Measurements from ENCODE around the gene FAM107B. TPM values are rescaled to one million over a fixed set of nuclear protein-coding genes. Genes with fewer than 3 reads are reported as not detected.
"Not testable (repeated sequence)": the region's sequence is repeated elsewhere in the genome, so short reads cannot be mapped to it uniquely, and the experiment has no call there.

Gene FAM107B
- total RNA-seq, 2 experiments from 2014 or later, result 114 to 121 TPM

- DNase-seq (no peak), ATAC-seq (no peak)
- Mint-ChIP-seq H3K27me3 (no peaks in the 10 kb centered on the region), H3K4me1 (ENCODE audit: low read depth) (peaks cover 81% of the 10 kb centered on the region), H3K4me3 (no peak overlapping the region), H3K36me3 (ENCODE audit: low read depth) (peaks cover 70% of the 10 kb centered on the region), H3K27ac (no peak overlapping the region), H3K9me3 (no peaks in the 10 kb centered on the region)
- POLR2A ChIA-PET, result interaction anchor here (0.8 to 1.1 kb wide), 2 partner anchors 8 to 13 kb away, joined by 3 to 4 read pairs; no protein-coding TSS in a partner anchor
- TF ChIP-seq CTCF (IDR thresholded peaks at IDR 0.05), result no peak
- intact Hi-C loops (cut with micrococcal nuclease), result no loop called here
- CTCF ChIA-PET, result no interaction called here
Observed at GRCh38 chr10:14592026-14592425, 182.7 kb downstream of the FAM107B start.

- POLR2A ChIA-PET, result interaction anchor here (0.6 to 3.6 kb wide), 16 partner anchors 8 to 281 kb away, joined by 3 to 17 read pairs (median 4); no protein-coding TSS in a partner anchor
- H3K27me3 Mint-ChIP-seq, H3K9me3 Mint-ChIP-seq, ATAC-seq, DNase-seq: not testable (repeated sequence)
- intact Hi-C loops (cut with micrococcal nuclease), result loop anchor here (5.0 kb wide), 1 partner anchor 37 kb away; no protein-coding TSS in a partner anchor
- H3K36me3 Mint-ChIP-seq (ENCODE audit: low read depth), result peaks cover 63% of the 10 kb centered on the region
- H3K4me3 Mint-ChIP-seq, result peak overlapping the region; percentile 52
- peaks cover 88% of the 10 kb centered on the region for H3K4me1 Mint-ChIP-seq (ENCODE audit: low read depth)
- peak overlapping the region; percentile 97 for H3K27ac Mint-ChIP-seq
- CTCF ChIA-PET, result interaction anchor here (0.7 to 2.6 kb wide), 7 partner anchors 9 to 145 kb away, joined by 3 to 11 read pairs (median 3); no protein-coding TSS in a partner anchor
Observed at GRCh38 chr10:14588938-14589294, 185.8 kb downstream of the FAM107B start.

- ChIA-PET POLR2A (interaction anchor here (0.6 to 3.6 kb wide), 20 partner anchors 8 to 249 kb away, joined by 3 to 17 read pairs (median 4); no protein-coding TSS in a partner anchor), CTCF (interaction anchor here (0.7 to 2.6 kb wide), 7 partner anchors 9 to 146 kb away, joined by 3 to 11 read pairs (median 4); no protein-coding TSS in a partner anchor)
- no peaks in the 10 kb centered on the region for H3K9me3 Mint-ChIP-seq
- H3K4me1 Mint-ChIP-seq (ENCODE audit: low read depth), result peaks cover 90% of the 10 kb centered on the region
- H3K4me3 Mint-ChIP-seq, result peak overlapping the region; percentile 52
- H3K27ac Mint-ChIP-seq, result peak overlapping the region; percentile 97
- intact Hi-C loops (cut with micrococcal nuclease), result loop anchor here (5.0 kb wide), 1 partner anchor 36 kb away; no protein-coding TSS in a partner anchor
- H3K36me3 Mint-ChIP-seq (ENCODE audit: low read depth), result peaks cover 65% of the 10 kb centered on the region
- no peak for TF ChIP-seq CTCF (IDR thresholded peaks at IDR 0.05)
- ATAC-seq (peak; percentile 57), DNase-seq (peak; percentile 78)
- no peaks in the 10 kb centered on the region for H3K27me3 Mint-ChIP-seq
Observed at GRCh38 chr10:14588084-14588937, 186.4 kb downstream of the FAM107B start.

GRCh38 chr10:14587540-14588083, 187.1 kb downstream of the FAM107B start:
- ATAC-seq (no peak), DNase-seq (no peak)
- Mint-ChIP-seq H3K9me3 (no peaks in the 10 kb centered on the region), H3K27me3 (no peaks in the 10 kb centered on the region), H3K4me3 (peak overlapping the region; percentile 52), H3K4me1 (ENCODE audit: low read depth) (peaks cover 92% of the 10 kb centered on the region), H3K27ac (peak overlapping the region; percentile 97), H3K36me3 (ENCODE audit: low read depth) (peaks cover 65% of the 10 kb centered on the region)
- TF ChIP-seq CTCF (IDR thresholded peaks at IDR 0.05), result no peak
- intact Hi-C loops (cut with micrococcal nuclease), result loop anchor here (2.0 to 5.0 kb wide), 2 partner anchors 15 to 35 kb away; no protein-coding TSS in a partner anchor
- ChIA-PET CTCF (interaction anchor here (1.1 to 2.6 kb wide), 4 partner anchors 12 to 44 kb away, joined by 3 to 11 read pairs (median 6); no protein-coding TSS in a partner anchor), POLR2A (interaction anchor here (0.8 to 3.6 kb wide), 16 partner anchors 9 to 250 kb away, joined by 3 to 17 read pairs (median 6); no protein-coding TSS in a partner anchor)

DNA sequence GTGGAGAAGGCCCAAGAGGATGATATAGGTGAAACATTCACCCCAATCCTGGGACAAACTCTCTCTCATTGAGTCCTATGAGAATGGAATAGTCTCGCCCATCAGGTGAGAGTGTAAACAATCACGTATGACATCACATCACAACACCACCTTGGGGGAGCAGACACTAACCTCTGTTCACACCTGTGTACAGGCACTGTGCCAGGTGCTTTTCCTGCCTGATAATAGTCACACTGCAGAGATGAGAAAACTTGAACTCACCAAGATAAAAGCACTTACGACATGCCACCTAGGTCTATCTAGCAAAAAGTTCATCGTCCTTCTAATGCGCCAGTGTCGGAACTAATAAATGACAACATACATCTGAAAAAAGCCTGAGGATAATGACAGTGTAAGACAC, 187.8 kb downstream of the FAM107B start:
- Mint-ChIP-seq H3K27ac (peak overlapping the region; percentile 97), H3K36me3 (ENCODE audit: low read depth) (peaks cover 63% of the 10 kb centered on the region), H3K4me1 (ENCODE audit: low read depth) (peaks cover 89% of the 10 kb centered on the region), H3K27me3 (no peaks in the 10 kb centered on the region), H3K4me3 (no peak overlapping the region), H3K9me3 (no peaks in the 10 kb centered on the region)
- intact Hi-C loops (cut with micrococcal nuclease), result loop anchor here (2.0 to 5.0 kb wide), 2 partner anchors 16 to 35 kb away; no protein-coding TSS in a partner anchor
- POLR2A ChIA-PET, result interaction anchor here (3.3 to 3.6 kb wide), 2 partner anchors 12 to 13 kb away, joined by 13 to 15 read pairs; no protein-coding TSS in a partner anchor
- DNase-seq (peak; percentile 51), ATAC-seq (no peak)
- TF ChIP-seq CTCF (IDR thresholded peaks at IDR 0.05), result no peak
- CTCF ChIA-PET, result no interaction called here

Data from activated CD8-positive, alpha-beta T cell treated with anti-CD3 and anti-CD28 coated beads for 36 hours (primary cell).